ENCODE measurements around the gene CORO2B.

The CORO2B gene

DNA sequence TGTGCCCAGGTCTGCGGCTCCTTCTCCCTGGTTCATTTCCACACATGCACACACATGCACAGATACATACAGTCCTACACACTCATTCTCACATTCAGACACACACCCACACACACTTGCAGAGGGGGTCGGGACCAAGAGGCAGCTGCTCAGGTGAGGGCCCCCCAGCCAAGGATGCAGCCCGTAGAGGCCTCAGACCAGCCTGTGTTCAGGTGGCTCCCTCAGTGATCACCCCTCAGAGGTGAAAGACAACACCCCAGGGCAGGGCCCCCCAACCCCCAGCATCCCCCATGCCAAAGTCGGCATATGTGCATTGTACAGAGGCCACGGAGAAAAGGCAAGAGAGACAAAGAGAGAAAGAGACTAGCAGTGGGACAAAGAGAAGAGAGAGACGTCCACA is 5.9 kb upstream of the CORO2B start:
- Histone ChIP-seq H3K4me3 (ENCODE audit: low read depth, low read length) (no peak overlapping the region), H3K36me3 (no peaks in the 10 kb centered on the region), H3K27ac (no peak overlapping the region), H3K9me3 (ENCODE audit: severe bottlenecking) (no peaks in the 10 kb centered on the region), H3K27me3 (ENCODE audit: insufficient read depth, low read depth, severe bottlenecking) (no peaks in the 10 kb centered on the region)
- TF ChIP-seq, protein P1, sequence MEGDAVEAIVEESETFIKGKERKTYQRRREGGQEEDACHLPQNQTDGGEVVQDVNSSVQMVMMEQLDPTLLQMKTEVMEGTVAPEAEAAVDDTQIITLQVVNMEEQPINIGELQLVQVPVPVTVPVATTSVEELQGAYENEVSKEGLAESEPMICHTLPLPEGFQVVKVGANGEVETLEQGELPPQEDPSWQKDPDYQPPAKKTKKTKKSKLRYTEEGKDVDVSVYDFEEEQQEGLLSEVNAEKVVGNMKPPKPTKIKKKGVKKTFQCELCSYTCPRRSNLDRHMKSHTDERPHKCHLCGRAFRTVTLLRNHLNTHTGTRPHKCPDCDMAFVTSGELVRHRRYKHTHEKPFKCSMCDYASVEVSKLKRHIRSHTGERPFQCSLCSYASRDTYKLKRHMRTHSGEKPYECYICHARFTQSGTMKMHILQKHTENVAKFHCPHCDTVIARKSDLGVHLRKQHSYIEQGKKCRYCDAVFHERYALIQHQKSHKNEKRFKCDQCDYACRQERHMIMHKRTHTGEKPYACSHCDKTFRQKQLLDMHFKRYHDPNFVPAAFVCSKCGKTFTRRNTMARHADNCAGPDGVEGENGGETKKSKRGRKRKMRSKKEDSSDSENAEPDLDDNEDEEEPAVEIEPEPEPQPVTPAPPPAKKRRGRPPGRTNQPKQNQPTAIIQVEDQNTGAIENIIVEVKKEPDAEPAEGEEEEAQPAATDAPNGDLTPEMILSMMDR (IDR thresholded peaks at IDR 0.05; ENCODE audit: low read depth, low read length) = no peak
- no peak for DNase-seq

DNA sequence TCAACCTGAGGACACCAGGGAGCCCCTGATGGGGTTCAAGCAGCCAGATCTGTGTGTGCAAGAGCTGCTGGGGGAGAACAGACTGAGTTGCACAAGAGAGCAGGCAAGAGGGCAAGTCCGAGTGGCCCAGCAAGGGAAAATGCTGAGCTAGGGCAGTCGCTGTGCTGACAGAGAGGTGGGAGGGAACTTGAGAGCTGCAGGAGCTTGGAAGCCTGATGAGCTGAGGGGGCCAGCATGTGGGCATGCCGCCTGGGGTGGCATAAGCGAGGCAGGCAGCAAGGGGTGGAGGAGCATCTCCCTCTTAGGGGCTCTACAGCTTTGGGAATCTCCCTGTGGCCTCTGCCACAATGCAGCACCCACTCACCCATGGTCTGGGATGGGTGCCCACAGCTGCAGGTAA is 4.7 kb upstream of the CORO2B start:
- H3K27me3 ChIP-seq (ENCODE audit: insufficient read depth, low read depth, severe bottlenecking) = no peaks in the 10 kb centered on the region

DNA sequence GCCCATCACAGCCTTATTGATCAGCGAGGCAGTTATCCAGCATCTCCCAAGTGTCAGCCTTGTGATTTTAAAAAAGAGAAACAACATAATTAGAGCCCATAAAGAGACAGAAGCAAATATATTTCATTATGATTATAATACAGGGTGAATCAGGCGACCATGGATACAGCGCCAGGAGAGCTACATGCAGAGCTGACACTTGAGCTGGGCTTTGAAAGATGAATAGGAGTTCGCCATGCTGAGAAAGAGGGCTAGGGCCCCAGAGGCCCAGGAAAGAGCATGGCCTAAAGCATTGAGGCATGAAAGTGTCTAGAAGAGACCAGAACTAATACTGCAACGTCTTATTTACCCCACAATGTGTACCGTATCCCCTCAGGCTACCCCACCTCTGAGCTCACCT is 4.2 kb upstream of the CORO2B start:
- TF ChIP-seq, protein P1 (IDR thresholded peaks at IDR 0.05; ENCODE audit: low read depth, low read length) = no peak
- no peaks in the 10 kb centered on the region for H3K27me3 ChIP-seq (ENCODE audit: insufficient read depth, low read depth, severe bottlenecking)
- H3K9me3 ChIP-seq (ENCODE audit: severe bottlenecking) = no peaks in the 10 kb centered on the region
- H3K27ac ChIP-seq = no peak overlapping the region
- no peak overlapping the region for H3K4me3 ChIP-seq (ENCODE audit: low read depth, low read length)
- DNase-seq = no peak
- H3K36me3 ChIP-seq = no peaks in the 10 kb centered on the region

More for the DNA sequence above, 4.7 kb upstream of the CORO2B start:
- Histone ChIP-seq H3K9me3 (ENCODE audit: severe bottlenecking) (no peaks in the 10 kb centered on the region), H3K27ac (no peak overlapping the region), H3K4me3 (ENCODE audit: low read depth, low read length) (no peak overlapping the region), H3K36me3 (no peaks in the 10 kb centered on the region)
- no peak for DNase-seq
- TF ChIP-seq, protein P1 (IDR thresholded peaks at IDR 0.05; ENCODE audit: low read depth, low read length) = no peak

DNA sequence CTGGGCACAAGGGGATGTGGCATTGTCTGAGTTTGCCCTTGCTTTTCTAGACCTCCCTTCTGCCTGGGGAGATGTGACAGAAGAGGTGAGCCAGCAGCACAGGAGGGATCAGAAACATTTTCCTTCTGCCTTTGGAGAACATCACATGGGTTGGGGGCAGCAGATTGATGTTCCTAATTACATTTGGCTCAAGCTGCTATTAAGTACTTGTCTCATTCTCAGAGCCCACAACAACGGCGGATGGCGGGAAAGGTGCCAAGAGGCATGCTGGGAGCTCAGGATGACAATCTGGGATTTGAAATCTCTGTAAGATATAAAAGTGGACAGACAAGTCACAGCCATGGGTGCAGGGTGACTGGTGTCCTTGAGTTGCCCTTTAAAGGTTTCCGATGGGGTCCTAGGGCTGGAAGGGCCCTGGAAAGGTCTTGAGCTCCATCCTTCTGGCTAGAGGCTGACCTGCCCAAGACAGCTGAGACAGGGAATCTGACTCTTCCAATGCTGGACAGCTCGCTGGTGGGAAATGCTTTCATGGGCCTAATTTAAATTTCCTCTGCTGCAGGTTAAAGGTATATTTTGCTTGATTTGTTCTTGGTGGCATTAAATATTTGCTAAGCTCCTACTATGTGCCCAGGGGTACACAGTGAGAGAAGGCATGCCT is 2.4 kb upstream of the CORO2B start:
- H3K27ac ChIP-seq = peak overlapping the region; percentile 93

DNA sequence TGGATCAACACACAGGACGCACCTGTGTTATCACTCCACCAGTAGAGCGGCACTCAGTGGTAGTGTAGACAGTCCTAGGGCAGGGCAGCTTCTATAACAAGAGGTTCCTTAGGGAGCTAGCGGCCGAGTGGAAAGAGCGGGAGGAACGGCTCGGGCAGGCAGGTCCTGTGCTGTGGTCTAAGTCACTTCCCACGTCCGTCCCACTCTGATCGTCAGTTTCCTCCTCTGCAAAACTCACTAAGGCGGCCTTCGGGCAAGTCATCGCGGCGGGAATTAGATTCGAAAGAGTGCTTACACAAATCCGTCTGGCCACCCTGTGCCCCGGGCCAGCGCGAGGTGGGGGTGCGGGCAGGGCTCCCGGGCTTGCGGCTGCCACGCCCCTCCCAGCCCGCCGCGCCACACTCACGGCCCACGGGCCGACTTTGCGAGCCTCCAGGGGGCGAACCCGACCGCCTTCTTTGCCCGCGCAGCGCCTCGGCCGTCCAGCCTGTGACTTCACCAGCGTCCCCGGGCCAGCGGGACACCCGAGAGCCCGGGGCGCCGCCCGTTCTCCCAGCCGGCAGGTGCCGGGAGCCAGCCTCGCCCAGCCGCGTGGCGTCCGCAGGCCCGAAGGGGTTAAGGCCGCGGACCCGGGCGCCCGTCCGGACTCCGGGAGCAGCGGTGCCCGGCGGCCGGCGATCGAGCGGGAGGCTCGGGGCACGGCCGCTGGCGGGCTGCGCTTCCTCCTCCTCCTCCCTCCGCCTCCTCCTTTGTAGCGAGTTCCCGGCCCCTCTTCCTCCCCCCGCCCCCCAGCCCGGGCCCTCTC is 416 bp upstream of the CORO2B start:
- Histone ChIP-seq H3K36me3 (peaks cover 22% of the 10 kb centered on the region), H3K27me3 (ENCODE audit: insufficient read depth, low read depth, severe bottlenecking) (no peaks in the 10 kb centered on the region), H3K4me3 (ENCODE audit: low read depth, low read length) (peak overlapping the region; percentile 73), H3K27ac (peak overlapping the region; percentile 93), H3K9me3 (ENCODE audit: severe bottlenecking) (no peaks in the 10 kb centered on the region)
- TF ChIP-seq, protein P1 (IDR thresholded peaks at IDR 0.05; ENCODE audit: low read depth, low read length) = peak; percentile 60
- DNase-seq = peak; percentile 88

More for the DNA sequence above, 2.4 kb upstream of the CORO2B start:
- DNase-seq = peak; percentile 69
- TF ChIP-seq, protein P1 (IDR thresholded peaks at IDR 0.05; ENCODE audit: low read depth, low read length) = no peak
- no peak overlapping the region; the same call in 1 of the 2 replicates for H3K4me3 ChIP-seq (ENCODE audit: low read depth, low read length)
- H3K27me3 ChIP-seq (ENCODE audit: insufficient read depth, low read depth, severe bottlenecking) = no peaks in the 10 kb centered on the region
- no peaks in the 10 kb centered on the region for H3K9me3 ChIP-seq (ENCODE audit: severe bottlenecking)
- H3K36me3 ChIP-seq = peaks cover 2% of the 10 kb centered on the region; the same call in 1 of the 2 replicates

Measured in WERI-Rb-1 (cell line).